HPDE6-E6E7 (cell line): ENCODE results near the gene OTOP2.

Source experiments
- DNase-seq: peaks from one replicate; pipeline ENCODE4 v3.0.0; 2011; ENCODE audit warnings: missing footprints; ENCODE audit errors: extremely low spot score

Gene OTOP2

DNA sequence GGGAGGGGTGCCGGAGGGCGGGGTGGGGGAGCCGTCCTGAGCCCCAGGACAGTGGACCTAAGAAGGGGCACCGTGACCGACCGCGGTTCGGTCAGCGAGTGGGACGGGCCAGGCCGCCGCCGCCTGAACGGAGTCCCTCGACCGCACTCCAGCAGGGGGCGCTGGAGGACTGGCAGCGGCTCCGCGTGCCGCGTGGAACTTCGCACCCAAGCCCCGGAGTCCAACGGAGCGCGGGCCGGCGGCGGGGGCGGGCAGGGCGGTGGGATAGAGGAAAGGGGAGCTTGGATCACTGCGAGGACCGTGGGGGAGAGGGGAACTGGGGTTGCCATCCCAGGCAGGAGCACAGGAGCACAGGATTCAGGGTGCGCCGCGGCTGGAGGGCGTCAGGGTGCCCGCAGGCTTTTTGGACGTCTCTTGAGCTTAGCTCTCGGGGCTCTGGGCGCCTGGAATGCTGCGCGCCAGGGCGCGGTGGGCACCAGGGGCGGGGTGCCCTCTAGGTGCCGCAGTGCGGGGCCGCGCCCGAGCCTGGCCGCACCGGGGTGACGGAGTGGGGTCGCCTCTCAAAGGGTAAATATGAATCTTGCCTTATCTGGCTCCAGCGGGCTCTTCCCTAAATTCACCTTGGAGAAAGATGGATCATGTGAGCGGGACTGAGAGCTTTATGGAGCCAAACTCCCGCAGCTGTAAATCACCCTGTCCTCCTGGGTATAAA is 379 bp upstream of the OTOP2 start:
- peak; percentile 70 for DNase-seq

DNA sequence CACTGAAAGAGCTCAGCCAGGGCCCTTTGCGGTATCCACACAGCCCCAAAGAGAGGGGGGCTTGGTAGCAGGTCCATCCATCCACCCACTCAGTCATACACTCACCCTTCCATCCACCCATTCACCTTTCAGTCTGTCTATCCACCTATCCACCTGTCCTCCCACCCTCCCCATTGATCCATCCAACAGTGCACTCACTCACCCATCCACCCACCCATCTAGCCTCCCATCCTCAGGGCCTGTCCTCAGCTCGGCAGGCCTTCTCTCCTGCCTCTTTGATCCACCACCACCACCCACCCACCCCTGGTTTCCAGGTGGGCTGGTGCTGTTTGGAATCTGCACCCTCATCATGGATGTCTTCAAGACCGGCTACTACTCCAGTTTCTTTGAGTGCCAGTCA is 1.2 kb downstream of the OTOP2 start:
- DNase-seq = no peak

DNA sequence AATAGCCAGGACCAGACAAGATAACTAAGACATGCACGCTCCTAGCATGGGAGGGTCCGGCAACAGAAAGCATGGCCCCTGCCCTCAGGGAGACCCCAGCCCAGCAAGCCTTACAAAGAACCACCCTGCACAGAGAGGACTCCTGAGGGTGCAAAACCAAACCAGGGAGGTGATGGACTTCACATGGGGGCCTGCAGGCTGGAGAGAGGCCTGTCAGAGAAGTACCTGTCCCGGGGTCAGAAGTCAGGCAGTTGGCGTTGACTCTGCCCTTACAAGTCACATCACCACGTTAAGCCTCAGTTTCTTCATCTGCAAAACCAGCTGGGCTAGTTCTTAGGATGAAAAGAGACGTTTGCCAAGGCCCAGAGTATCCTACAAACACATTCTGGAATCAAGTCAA is 4.7 kb downstream of the OTOP2 start:
- no peak for DNase-seq

DNA sequence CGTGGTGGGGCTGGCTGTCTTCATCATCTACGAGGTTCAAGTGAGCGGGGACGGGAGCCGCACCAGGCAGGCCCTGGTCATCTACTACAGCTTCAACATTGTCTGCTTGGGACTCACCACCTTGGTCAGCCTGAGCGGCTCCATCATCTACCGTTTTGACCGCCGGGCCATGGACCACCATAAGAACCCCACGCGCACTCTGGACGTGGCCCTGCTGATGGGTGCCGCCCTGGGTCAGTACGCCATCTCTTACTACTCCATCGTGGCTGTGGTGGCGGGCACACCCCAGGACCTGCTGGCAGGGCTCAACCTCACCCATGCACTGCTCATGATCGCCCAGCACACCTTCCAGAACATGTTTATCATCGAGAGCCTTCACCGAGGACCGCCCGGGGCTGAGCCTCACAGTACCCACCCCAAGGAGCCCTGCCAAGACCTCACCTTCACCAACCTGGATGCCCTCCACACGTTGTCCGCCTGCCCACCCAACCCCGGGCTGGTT is 6.5 kb downstream of the OTOP2 start:
- no peak for DNase-seq

DNA sequence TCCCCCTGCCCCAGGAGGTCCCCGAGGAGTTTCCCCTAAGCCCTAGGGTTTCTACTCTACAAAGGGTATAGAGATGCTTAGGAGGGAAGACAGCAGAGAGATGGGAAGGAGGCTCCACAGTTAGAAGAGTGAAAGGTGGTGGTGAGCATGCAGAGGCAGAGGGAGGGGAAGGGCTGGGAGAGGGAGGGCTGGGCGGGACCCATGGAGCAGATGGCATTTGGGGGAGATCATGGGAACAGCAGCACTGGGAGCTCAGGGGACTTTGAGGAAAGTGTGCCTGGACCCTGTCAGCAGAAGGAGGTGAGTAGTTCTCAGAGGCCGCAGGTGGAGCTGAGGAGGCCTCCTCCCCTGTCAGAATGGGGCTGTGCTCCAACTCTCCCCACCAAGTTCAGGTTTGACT is 11.0 kb downstream of the OTOP2 start:
- DNase-seq = no peak

DNA sequence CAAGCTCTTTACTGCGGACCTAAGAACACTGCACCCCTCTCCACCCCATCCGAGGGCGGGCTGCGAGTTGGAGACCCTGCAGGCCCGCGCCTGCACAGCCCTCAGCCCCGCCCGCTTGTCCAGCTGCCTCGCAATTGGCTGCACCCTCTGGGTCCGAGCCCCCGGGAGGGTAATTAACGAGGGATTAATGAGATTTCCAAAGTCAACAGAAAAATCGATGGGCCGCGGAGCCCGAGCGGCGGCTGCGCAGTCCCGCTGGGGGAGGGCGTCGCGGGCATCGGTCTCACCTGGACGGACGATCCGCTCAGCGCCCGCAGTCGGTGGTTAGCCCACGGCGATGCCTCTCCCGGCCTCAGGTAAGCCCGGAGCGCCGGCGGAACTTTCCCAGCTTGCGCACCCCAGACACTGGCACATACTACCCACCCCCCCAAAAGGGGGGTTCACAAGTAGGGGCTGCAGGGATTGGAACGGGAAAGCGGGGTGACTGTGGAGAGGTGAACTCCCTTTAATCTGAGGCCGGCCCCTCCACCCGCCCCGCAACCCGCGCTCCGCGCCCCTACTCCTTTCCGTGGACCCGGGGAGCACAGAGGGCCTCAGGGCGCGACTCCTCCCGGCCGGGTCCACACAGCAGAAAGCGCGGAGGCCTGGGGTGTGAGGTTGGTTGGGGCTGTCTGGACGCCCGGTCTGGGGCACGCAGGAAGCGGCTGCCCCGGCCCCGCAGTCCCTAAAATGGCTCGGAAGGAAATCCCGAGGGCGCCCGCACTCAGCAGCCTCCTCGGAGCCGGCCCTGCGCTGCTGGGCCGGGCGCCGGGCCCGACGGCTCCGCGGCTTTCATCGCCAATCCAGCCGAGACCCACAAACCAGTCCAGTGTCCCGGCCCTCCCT is 11.8 kb downstream of the OTOP2 start, which contains the start of gene OTOP3:
TSS of gene OTOP3 (plus strand) at position 314 of the 885 bp plus-strand sequence. CDS start at position 338, 24 bp downstream.
- DNase-seq = no peak

DNA sequence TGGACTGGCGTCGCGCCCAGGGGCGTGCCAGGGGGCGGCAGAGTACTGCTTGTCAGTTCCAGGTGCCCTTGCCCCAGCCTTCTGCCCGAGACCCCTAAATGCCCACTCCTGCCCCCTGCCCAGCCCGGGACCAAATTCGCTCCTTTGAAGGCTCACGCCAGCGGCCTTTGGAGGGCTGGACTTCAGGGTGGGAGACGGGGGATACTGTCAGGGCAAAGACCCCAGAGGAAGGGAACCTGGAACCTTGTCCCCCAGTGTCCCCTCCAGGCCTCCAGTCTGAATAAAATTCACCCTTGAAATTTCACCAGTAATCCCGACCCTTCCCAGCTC is 12.4 kb downstream of the OTOP2 start:
- DNase-seq = no peak

DNA sequence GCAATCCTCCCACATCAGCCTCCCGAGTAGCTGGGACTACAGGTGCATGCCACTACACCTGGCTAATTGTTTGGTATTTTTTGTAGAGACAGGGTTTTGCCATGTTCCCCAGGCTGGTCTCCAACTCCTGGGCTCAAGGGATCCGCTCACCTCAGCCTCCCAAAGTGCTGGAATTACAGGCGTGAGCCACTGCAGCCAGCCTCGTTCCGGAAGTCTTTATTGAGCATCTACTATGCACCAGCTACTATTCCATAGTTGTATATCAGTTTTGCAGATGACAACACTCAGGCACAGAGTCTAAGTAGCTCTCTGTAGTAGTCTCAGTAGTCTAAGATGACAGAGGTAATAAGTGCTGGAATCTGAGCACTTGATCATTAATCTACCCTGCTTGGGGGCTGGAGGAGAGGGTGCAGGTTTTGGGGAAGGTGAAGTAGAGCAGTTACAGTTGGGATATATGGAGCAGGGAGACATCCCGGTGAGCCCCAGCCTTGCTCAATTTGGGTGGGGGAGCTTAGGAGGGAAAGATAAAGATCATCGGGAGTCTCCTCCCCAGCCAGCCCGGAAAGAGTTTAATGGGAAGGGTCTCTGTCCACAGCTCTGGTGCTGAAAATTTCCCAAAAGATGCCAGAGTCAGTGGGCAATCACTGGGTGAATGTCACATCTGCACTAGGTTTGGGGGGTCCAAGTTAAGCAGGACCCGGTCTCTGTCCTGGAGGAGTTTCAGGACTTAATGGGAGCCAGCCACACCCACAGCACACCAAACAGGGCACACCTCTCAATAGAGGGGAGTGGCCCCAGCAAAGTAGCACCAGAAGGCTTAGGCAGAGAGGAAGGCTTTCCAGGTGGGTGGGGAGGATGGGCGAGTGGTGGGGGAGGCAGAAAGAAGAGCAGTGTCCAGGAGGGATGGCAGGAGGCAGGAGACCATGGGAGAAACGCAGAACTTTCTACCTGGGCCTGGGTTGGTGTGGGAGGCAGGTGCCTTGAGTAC is 13.3 kb downstream of the OTOP2 start:
- no peak for DNase-seq

DNA sequence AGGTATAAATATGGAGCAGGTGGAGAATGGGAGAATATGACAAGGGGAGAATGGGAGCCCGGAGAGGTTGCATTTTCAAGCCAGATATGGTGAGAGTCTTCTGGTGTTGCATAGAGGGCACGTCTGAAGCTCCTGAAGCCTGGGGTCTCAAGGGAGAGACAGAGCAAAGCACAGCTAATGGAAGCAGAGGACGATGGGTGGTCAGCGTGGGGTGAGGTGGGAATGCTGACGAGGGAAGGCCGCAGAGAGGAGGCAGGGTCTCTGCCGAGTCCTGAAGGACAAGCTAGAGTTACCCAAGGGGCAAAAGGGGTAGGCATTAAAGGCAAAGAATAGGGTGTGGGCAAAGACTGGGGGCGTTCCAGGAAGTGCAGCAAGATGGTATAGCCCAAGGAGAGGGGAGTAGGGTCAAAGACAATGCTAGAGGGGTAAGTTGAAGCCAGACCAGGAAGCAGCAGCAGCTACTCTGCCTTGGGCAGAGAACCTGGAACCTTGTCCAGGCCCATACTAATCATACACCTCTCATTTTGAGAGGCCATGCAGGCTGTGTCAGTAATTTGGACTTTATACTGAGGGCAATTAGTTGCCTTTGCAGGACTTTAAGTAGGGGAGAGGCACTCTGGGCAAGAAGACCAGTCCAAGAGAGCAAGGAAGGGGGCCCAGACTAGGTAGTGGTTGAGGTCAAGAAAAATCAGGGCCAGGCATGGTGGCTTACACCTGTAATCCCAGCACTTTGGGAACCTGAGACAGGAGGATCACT is 14.3 kb downstream of the OTOP2 start:
- no peak for DNase-seq

DNA sequence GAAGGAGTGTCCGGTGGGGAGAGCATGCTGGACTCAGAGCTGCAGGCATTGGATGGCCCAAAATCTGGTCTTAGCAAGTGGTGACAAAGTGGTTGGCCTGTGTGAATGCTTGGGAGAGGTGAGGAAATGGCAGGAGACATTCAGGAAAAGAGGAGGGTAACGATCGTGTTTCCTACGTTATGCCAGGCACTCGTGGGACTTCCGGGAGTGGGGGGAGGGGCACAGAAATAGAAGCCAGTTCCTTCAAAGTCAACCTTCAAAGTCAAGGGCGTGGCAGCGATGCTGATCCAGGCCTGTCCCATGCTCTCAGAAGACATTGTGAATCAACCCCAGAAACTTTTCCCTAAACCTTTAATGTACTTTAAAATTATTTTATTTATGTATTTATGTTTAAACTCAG is 15.5 kb downstream of the OTOP2 start:
- no peak for DNase-seq

DNA sequence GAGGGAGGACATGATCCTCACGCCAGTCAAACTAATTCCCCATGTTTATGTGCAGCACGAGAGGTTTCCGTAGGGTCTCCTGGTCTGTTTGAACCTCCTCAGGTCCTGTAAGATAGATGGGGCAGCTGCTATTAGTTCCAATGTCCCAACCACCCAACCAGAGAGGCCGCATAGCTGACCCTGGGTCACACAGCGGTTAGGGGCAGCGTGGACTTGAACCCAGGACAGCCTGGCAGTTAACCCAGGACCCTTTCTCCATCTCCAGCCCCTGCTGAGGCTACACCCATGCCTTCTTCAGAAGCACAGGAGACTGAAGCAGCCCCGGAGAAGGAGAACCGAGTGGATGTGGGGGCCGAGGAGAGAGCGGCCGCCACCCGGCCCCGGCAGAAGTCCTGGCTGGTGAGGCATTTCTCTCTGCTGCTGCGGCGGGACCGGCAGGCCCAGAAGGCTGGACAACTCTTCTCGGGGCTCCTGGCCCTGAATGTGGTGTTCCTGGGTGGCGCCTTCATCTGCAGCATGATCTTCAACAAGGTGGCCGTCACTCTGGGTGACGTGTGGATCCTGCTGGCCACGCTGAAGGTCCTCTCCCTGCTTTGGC is 17.2 kb downstream of the OTOP2 start:
- no peak for DNase-seq

DNA sequence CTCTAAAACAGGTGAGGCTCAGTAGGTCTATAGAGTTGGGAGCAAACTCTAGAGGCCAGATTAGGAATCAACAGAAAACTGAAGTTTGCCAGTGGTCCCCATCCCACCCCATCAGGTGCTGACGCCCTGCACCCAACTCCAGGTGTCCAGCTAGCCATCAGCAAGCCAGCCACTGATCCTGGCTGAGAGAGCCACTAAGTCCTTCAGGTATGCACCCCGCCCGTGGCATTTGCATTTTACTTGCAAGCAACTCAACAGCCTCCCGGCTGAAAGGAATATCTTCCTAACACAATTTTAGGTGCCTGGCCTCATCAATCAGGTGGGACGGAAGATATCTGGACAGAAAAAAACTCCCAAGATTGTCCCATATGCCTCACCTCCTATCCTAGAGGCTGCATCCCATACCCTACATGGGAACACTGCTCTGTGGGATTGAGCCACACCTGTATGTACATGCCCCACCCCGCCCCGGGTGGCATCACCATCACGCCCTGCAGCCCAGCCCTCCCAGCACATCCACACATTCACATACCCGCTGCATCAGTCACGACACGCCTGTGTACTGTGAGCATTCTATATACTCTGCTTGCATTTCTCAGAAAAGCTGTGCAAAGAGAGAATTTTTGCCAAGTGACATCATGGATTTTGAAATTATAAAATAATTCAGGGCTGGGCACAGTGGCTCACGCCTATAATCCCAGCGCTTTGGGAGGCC is 19.9 kb downstream of the OTOP2 start:
- DNase-seq = peak; percentile 97

DNA sequence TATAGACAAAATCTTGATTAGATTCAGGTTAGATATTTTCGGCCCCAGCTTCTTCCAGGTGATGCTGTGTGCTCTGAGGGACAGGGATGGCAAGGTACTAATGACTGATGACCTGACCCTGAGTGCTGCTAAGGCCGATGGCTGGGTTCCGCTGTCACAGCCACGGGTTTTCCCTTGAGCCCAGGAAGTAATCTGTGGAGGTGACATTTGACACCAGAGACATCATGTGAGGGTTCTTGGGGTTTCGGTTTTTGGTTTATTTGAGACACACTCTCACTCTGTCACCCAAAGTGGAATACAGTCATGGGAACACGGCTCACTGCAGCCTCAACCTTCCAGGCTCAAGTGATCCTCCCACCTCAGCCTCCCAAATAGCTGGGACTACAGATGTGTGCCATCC is 21.5 kb downstream of the OTOP2 start:
- no peak for DNase-seq

DNA sequence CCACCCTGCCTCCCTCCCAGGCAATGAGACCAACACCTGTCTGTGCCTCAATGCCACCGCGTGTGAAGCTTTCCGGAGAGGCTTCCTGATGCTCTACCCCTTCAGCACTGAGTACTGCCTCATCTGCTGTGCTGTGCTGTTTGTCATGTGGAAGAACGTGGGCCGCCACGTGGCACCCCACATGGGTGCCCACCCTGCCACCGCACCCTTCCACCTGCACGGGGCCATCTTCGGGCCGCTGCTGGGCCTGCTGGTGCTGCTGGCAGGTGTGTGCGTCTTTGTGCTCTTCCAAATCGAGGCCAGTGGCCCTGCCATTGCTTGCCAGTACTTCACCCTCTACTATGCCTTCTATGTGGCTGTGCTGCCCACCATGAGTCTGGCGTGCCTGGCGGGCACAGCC is 22.6 kb downstream of the OTOP2 start:
- DNase-seq = no peak

DNA sequence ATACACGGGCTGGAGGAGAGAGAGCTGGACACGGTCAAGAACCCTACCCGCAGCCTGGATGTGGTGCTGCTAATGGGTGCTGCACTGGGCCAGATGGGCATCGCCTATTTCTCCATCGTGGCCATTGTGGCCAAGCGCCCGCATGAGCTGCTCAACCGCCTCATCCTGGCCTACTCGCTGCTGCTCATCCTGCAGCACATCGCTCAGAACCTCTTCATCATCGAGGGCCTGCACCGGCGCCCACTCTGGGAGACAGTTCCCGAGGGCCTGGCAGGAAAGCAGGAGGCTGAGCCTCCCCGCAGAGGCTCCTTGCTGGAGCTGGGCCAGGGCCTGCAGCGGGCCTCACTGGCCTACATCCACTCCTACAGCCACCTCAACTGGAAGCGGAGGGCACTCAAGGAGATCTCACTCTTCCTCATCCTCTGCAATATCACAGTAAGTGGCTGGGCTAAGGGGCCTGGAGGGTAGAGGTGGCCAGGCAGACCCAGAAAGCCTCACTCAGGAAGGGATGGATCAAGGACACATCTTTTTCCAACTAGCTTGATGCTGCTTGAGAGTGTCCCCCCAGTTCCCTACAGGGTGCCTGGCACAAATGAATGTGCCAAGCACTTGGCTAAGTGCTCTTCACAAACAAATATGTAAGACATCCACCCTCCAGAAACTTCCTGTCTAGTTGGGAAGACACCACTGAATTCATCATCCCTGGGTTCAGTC is 23.1 kb downstream of the OTOP2 start:
- no peak for DNase-seq

DNA sequence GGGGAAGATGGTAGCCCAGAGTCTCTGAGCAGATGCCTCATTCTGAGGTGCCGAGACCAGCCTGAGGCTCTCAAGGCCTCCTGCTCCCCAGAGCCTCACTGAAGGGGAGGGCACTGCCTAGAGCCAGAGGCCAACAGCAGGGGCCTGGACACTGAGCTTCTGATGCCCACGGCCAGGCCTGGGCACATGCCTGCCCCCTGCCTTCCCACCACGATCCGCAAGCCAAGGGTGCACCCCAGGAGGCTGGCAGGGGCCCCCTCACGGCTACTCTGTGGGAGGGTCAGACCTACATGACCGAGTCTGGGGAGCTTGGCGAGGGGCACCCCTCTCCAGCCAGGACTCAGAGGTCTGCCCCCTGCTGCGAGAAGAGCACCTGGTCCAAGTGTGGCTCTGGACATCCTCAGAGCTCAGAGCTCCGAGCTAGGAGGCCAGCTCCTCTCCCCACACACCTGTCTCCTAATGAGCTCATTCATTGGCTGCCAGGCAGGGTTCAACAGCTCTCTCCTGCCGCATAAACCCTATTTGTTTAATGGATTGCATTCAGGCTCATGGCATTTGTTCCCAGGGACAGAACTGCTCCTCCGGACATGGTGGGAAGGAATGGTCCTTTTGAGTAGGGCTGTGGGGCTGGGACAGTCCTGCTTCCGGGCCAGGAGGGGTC is 25.5 kb downstream of the OTOP2 start:
- DNase-seq = no peak

DNA sequence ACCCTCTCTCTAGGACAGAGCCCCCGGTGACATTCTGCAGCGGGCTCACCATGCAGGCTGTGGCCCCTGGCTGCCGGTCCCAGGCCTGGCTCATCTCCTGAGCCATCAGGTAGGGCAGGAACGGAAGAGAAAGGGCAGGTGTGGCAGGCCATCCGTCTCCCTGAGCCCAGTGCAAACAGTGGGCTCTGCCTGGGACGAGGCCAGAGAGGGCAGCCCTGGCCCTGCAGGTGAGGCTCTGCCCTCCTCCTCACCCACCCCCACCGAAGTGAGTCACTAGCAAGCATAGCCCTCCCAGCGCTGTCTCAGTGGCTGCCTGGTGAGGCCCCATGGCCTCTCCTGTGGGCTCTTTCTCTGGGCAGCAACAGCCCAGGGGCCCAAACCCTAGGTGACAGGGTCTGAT is 26.1 kb downstream of the OTOP2 start:
- DNase-seq = peak; percentile 64

DNA sequence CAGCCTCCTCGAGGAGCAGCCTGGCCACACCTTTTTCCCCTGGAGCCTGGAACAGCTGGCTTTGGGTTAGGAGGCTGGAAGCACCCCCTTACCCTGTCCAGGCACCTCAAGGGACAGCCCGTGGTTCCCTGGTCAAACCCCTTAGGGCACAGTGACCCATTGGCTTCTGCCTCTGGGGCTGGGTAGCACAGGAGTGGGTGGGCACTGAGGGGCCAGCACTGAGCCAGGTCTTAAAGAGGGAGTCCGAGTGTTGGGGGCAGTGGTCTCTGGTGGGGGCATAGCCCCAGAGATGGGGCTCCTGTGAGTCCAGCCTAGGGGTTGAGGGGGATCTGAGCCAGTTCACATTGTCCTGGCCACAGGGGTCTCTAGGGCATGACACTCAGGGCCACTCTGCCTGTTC is 27.0 kb downstream of the OTOP2 start:
- no peak for DNase-seq
